Stomach (tissue), 4 donors: ENCODE results near the gene SPATA31D1.

Experiments
- CTCF ChIP-seq, 7 experiments: fragments of 450-650 bp in 4 of 7; fragments of 200-600 bp in 3 of 7; sonication (generic) in 3 of 7; IDR thresholded peaks; one replicate each; pipeline ENCODE4 v1.5.1; 2016 to 2019; ENCODE audit warnings: antibody characterized with exemption in 7 of 7, control low read depth in 2 of 7, mild to moderate bottlenecking in 1 of 7
- POLR2A ChIP-seq, 4 donors: fragments of 450-650 bp; IDR thresholded peaks; one replicate each; pipeline ENCODE4 v1.6.1; 2016; ENCODE audit warnings: antibody characterized with exemption in 4 of 4, control low read depth in 2 of 4, mild to moderate bottlenecking in 1 of 4, moderate library complexity in 1 of 4
- POLR2AphosphoS5 ChIP-seq, 3 donors: sonication (generic); formaldehyde crosslinking; IDR thresholded peaks; one replicate each; pipeline ENCODE4 v1.6.1; 2016; ENCODE audit warnings: antibody characterized with exemption in 3 of 3

GRCh38 chr9:82022121-82022520, 33.5 kb downstream of the SPATA31D1 start:
- no peak for TF ChIP-seq CTCF (IDR thresholded peaks at IDR 0.05)
- no peak for TF ChIP-seq POLR2A (IDR thresholded peaks at IDR 0.05)
- TF ChIP-seq POLR2AphosphoS5 (IDR thresholded peaks at IDR 0.05) = no peak
